HepG2 (cell line): ENCODE measurements around the gene KLC4. TPM values are rescaled to one million over a fixed set of nuclear protein-coding genes. Genes with fewer than 3 reads are reported as not detected.
A peak's percentile ranks its signal among the peaks of the same experiment; 100 is the strongest.

Experiments
- ATM ChIP-seq: fragments of 450-650 bp; IDR thresholded peaks from 2 replicates; pipeline ENCODE4 v1.7.1; 2017; ENCODE audit warnings: mild to moderate bottlenecking, borderline replicate concordance
- DMAP1 ChIP-seq: IDR thresholded peaks from 2 replicates; pipeline ENCODE4 v1.6.1; 2016
- ISL2 ChIP-seq: sonication (generic); formaldehyde crosslinking; IDR thresholded peaks from 2 replicates; pipeline ENCODE4 v1.5.0; 2020; ENCODE audit warnings: missing genetic modification reagents
- KAT7 ChIP-seq: IDR thresholded peaks from 2 replicates; pipeline ENCODE4 v1.6.1; 2018; ENCODE audit warnings: borderline replicate concordance, missing compliant biosample characterization
- MTA1 ChIP-seq: sonication (generic); formaldehyde crosslinking; IDR thresholded peaks from 2 replicates; pipeline ENCODE4 v1.4.0; 2020; ENCODE audit warnings: missing genetic modification reagents, mild to moderate bottlenecking, borderline replicate concordance
- MTF1 ChIP-seq: sonication (generic); formaldehyde crosslinking; IDR thresholded peaks from 2 replicates; pipeline ENCODE4 v1.5.0; 2020; ENCODE audit warnings: missing genetic modification reagents
- NCOA1 ChIP-seq: sonication (generic); formaldehyde crosslinking; IDR thresholded peaks from 2 replicates; pipeline ENCODE4 v1.9.0; 2021; ENCODE audit warnings: missing genetic modification reagents
- PHF5A ChIP-seq: IDR thresholded peaks from one replicate; pipeline ENCODE4 v1.6.1; 2018; ENCODE audit warnings: low read depth, missing genetic modification reagents; ENCODE audit not compliant: unreplicated experiment
- SP1 ChIP-seq, 2 experiments: fragments of 450-650 bp in 1 of 2; sonication (generic) in 1 of 2; formaldehyde crosslinking in 1 of 2; IDR thresholded peaks; 2 replicates each; pipeline versions ENCODE4 v1.4.0 to v1.6.1; 2016 to 2020; ENCODE audit warnings: missing genetic modification reagents in 1 of 2
- SP2 ChIP-seq: sonication (generic); formaldehyde crosslinking; IDR thresholded peaks from 2 replicates; pipeline ENCODE4 v1.5.1; 2020; ENCODE audit warnings: mild to moderate bottlenecking, missing genetic modification reagents
- TARDBP ChIP-seq: sonication (generic); formaldehyde crosslinking; IDR thresholded peaks from 2 replicates; pipeline ENCODE4 v1.8.0; 2022; ENCODE audit warnings: mild to moderate bottlenecking, missing genetic modification reagents
- ZKSCAN5 ChIP-seq: sonication (generic); formaldehyde crosslinking; IDR thresholded peaks from 2 replicates; pipeline ENCODE4 v1.5.1; 2020; ENCODE audit warnings: mild to moderate bottlenecking, missing genetic modification reagents
- ZNF432 ChIP-seq: sonication (generic); formaldehyde crosslinking; IDR thresholded peaks from 2 replicates; pipeline ENCODE4 v1.5.0; 2020; ENCODE audit warnings: missing genetic modification reagents, mild to moderate bottlenecking, borderline replicate concordance
- ZNF468 ChIP-seq: sonication (generic); formaldehyde crosslinking; IDR thresholded peaks from 2 replicates; pipeline ENCODE4 v1.8.0; 2022; ENCODE audit warnings: mild to moderate bottlenecking, moderate library complexity, missing genetic modification reagents
- ZNF557 ChIP-seq: sonication (generic); formaldehyde crosslinking; IDR thresholded peaks from 2 replicates; pipeline ENCODE4 v1.4.0; 2020; ENCODE audit warnings: missing genetic modification reagents
- ZNF572 ChIP-seq: sonication (generic); formaldehyde crosslinking; IDR thresholded peaks from 2 replicates; pipeline ENCODE4 v1.5.1; 2020; ENCODE audit warnings: mild to moderate bottlenecking, missing genetic modification reagents
- ZNF605 ChIP-seq: sonication (generic); formaldehyde crosslinking; IDR thresholded peaks from 2 replicates; pipeline ENCODE4 v1.8.0; 2022; ENCODE audit warnings: mild to moderate bottlenecking, missing genetic modification reagents
- ZNF652 ChIP-seq: IDR thresholded peaks from 2 replicates; pipeline ENCODE4 v1.6.1; 2016; ENCODE audit warnings: low read depth, borderline replicate concordance
- ZNF761 ChIP-seq: sonication (generic); formaldehyde crosslinking; conservative IDR thresholded peaks from 2 replicates; pipeline ENCODE4 v1.4.0; 2020; ENCODE audit warnings: mild to moderate bottlenecking, missing genetic modification reagents
- polyA plus RNA-seq, 8 experiments: library from polyadenylated mRNA; depleted of rRNA in 3 of 8; stranded (reverse) in 7 of 8; unstranded in 1 of 8; fragments of >200 nt; fragmentation: Illumina TruSeq in 4 of 8; extraction: Trizol in 4 of 8; gene quantifications; 2 replicates each; pipeline versions ENCODE4 v1.2.1 to v1.2.3, GENCODE V29; 2011 to 2016; ENCODE audit warnings: low read depth in 4 of 8, missing spikeins in 1 of 8, mixed read lengths in 1 of 8; ENCODE audit not compliant: insufficient read depth in 1 of 8
- total RNA-seq, 5 experiments: library from RNA; depleted of rRNA; stranded (reverse); fragments of >200 nt; fragmentation: Illumina TruSeq; extraction: Trizol; gene quantifications; 2 replicates each; pipeline ENCODE4 v1.2.3, GENCODE V29; 2016; ENCODE audit warnings: low read depth in 1 of 5
- TF ChIP-seq, protein P1 (sequence below): sonication (generic); formaldehyde crosslinking; IDR thresholded peaks from 2 replicates; pipeline ENCODE4 v1.9.0; 2021; ENCODE audit warnings: mild to moderate bottlenecking, missing genetic modification reagents
- TF ChIP-seq, protein P2 (sequence below): sonication (generic); formaldehyde crosslinking; IDR thresholded peaks from 2 replicates; pipeline ENCODE4 v1.4.0; 2020; ENCODE audit warnings: missing genetic modification reagents, borderline replicate concordance

The KLC4 gene
- total and polyA plus RNA-seq, 2 of the 13 experiments (the other 11 are each of a cell fraction or from before 2014, with no cell fraction given), result 45.4 to 70.4 TPM

DNA sequence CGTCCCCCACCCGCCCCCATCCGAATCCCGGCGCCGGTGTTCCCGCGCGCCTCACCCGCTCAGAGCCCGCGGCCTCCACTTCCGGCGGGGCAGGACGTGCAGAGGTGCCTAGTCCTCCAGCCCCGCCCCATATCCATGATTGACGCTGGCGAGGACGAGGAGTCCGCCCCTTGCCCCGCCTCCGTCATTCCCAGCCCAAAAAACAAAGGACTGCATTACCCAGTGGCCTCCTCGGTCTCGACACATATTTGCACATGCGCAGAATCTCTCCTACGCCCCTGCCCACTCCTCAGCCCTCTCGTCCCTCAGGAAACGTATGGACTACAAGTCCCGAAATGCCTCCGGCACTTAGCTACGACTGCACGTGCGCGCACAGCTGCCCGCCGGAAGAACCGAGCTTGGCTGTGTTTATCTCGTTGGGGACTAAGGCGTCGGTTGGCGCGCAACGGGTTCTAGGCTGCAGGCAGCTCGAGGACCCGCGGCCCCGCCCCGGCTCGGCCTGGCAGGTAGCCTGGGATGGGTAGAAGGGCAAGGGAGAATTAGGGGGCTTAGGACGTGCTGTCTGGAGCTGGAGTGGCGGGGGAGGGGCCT lies 45.5 kb upstream of the KLC4 start, which contains the start of the genes KLHDC3 and MEA1 (continued):
- TF ChIP-seq, protein P1, sequence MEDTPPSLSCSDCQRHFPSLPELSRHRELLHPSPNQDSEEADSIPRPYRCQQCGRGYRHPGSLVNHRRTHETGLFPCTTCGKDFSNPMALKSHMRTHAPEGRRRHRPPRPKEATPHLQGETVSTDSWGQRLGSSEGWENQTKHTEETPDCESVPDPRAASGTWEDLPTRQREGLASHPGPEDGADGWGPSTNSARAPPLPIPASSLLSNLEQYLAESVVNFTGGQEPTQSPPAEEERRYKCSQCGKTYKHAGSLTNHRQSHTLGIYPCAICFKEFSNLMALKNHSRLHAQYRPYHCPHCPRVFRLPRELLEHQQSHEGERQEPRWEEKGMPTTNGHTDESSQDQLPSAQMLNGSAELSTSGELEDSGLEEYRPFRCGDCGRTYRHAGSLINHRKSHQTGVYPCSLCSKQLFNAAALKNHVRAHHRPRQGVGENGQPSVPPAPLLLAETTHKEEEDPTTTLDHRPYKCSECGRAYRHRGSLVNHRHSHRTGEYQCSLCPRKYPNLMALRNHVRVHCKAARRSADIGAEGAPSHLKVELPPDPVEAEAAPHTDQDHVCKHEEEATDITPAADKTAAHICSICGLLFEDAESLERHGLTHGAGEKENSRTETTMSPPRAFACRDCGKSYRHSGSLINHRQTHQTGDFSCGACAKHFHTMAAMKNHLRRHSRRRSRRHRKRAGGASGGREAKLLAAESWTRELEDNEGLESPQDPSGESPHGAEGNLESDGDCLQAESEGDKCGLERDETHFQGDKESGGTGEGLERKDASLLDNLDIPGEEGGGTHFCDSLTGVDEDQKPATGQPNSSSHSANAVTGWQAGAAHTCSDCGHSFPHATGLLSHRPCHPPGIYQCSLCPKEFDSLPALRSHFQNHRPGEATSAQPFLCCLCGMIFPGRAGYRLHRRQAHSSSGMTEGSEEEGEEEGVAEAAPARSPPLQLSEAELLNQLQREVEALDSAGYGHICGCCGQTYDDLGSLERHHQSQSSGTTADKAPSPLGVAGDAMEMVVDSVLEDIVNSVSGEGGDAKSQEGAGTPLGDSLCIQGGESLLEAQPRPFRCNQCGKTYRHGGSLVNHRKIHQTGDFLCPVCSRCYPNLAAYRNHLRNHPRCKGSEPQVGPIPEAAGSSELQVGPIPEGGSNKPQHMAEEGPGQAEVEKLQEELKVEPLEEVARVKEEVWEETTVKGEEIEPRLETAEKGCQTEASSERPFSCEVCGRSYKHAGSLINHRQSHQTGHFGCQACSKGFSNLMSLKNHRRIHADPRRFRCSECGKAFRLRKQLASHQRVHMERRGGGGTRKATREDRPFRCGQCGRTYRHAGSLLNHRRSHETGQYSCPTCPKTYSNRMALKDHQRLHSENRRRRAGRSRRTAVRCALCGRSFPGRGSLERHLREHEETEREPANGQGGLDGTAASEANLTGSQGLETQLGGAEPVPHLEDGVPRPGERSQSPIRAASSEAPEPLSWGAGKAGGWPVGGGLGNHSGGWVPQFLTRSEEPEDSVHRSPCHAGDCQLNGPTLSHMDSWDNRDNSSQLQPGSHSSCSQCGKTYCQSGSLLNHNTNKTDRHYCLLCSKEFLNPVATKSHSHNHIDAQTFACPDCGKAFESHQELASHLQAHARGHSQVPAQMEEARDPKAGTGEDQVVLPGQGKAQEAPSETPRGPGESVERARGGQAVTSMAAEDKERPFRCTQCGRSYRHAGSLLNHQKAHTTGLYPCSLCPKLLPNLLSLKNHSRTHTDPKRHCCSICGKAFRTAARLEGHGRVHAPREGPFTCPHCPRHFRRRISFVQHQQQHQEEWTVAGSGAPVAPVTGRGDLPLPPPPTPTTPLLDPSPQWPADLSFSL (CRISPR knock-in tag), result no peak
- TF ChIP-seq ZKSCAN5 (no peak), KAT7 (CRISPR knock-in tag) (no peak; the same call in 1 of the 2 replicates), ZNF652 (0 out of 2 replicates have a peak, but pooled peaks have one; percentile 12), ZNF432 (CRISPR knock-in tag) (no peak), ZNF572 (CRISPR knock-in tag) (peak; percentile 84; the same call in 1 of the 2 replicates), SP1 (IDR thresholded peaks at IDR 0.05) (no peak), SP1 (CRISPR knock-in tag; IDR thresholded peaks at IDR 0.05) (peak; percentile 82), ATM (no peak), TARDBP (CRISPR knock-in tag) (peak; percentile 88; the same call in 1 of the 2 replicates), ZNF761 (CRISPR knock-in tag) (peak; percentile 36; the same call in 1 of the 2 replicates), ZNF605 (CRISPR knock-in tag) (no peak), DMAP1 (CRISPR knock-in tag) (peak; percentile 79), ZNF468 (no peak), ZNF557 (CRISPR knock-in tag) (no peak), PHF5A (CRISPR knock-in tag) (peak; percentile 72), NCOA1 (CRISPR knock-in tag) (no peak), SP2 (CRISPR knock-in tag) (peak; percentile 68), MTA1 (no peak), MTF1 (no peak), ISL2 (CRISPR knock-in tag) (no peak)
- TF ChIP-seq, protein P2, sequence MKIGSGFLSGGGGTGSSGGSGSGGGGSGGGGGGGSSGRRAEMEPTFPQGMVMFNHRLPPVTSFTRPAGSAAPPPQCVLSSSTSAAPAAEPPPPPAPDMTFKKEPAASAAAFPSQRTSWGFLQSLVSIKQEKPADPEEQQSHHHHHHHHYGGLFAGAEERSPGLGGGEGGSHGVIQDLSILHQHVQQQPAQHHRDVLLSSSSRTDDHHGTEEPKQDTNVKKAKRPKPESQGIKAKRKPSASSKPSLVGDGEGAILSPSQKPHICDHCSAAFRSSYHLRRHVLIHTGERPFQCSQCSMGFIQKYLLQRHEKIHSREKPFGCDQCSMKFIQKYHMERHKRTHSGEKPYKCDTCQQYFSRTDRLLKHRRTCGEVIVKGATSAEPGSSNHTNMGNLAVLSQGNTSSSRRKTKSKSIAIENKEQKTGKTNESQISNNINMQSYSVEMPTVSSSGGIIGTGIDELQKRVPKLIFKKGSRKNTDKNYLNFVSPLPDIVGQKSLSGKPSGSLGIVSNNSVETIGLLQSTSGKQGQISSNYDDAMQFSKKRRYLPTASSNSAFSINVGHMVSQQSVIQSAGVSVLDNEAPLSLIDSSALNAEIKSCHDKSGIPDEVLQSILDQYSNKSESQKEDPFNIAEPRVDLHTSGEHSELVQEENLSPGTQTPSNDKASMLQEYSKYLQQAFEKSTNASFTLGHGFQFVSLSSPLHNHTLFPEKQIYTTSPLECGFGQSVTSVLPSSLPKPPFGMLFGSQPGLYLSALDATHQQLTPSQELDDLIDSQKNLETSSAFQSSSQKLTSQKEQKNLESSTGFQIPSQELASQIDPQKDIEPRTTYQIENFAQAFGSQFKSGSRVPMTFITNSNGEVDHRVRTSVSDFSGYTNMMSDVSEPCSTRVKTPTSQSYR (CRISPR knock-in tag), result peak; percentile 72; the same call in 1 of the 2 replicates
